Measurements from ENCODE around the gene AGTRAP.

The AGTRAP gene

DNA sequence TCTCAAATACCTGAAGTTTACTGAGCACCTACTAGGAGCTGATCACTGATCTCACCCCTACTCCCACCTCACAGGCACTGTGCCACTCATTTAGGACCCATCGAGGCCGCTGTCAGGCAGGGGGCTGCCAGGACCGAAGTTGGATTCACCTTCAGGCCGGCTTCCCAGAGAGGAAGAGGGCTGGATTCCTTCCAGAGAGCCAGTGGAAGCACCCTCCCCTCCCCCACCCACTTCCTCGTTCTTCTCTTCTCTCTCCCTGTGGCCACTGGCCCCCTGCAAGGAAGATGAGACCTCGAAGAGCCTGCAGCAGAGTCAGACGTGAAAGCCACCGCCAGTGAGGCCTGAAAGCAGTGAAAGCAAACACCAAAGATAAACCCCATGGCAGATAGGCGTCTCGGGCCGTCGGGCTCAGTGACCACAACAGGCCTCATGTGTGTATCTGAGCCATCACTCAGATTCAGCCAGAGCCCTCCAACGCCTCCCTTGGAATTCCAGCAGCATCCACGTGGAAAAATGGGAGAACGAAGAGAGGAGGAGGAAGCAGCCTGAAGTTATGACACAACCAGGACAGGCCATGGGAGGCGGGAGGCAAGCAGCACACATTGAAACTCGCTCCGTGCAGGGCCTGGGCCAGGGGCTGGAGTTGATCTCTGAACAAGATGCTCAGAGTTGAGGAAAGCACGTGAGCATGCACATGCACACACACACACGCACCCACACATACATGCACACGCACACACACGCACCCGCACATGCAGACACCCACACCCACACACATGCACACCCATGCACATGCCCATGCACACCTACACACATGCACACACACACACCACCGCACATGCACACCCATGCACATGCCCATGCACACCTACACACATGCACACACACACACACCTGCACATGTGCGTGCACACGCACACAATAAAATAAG is 6.2 kb upstream of the AGTRAP start:
- intact Hi-C loops (cut with DNase I): no loop called here
- DNase-seq: peak in 34 of 42 donors; percentile 24 to 83 (median 53)

- intact Hi-C loops (cut with DNase I): no loop called here
- DNase-seq: peak in 9 of 42 donors; percentile 15 to 51 (median 28)
Measured at GRCh38 chr1:11730429-11730891, 5.5 kb upstream of the AGTRAP start.

DNA sequence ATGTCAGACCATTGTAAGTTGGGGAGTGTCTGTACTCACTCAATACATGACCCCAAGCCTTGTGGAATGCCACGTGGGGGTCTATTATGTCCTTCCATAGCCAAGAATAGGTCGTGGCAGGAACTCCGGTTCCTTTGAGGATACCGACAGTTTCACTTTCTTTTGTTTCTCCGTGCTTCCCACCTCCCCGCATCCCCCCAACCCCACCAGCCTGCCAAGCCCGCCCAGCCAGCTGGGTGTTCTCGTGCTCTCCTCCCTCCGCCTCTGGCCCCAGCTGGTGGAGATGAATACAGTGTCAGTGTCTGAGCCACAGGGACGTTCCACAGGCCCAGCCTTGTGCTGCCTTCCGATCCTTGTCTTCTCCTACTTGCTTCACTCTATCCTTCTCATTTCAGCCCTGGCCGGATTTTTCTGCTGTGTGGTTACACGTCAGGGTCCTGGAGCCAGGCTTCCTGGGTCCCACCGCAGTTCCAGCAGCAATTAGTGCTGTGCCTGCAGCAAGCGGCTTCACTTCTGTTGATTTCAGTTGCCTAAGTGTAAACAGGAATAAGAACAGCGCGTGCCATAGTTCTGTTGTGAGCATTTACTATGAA is 4.1 kb upstream of the AGTRAP start:
- intact Hi-C loops (cut with DNase I): no loop called here
- DNase-seq: peak; percentile 76 to 95 (median 88)

DNA sequence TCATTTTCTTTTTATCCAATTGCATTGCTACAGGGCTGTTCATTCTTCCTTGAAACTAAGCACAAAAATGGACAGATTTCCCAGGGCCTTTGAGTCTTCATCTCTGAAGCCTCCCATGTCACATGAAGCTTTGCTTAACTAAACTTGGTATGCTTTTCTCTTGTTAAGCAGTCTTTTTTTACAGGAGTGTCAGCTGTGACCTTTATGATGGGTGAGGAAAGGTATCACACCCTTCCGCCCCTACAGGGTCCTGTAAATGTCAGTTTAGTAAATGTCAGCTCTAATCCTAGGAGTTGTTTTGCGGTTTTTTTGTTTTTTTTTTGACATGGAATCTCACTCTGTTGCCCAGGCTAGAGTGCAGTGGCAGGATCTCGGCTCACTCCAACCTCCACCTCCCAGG is 2.6 kb upstream of the AGTRAP start:
- intact Hi-C loops (cut with DNase I): no loop called here
- no peak for DNase-seq

DNA sequence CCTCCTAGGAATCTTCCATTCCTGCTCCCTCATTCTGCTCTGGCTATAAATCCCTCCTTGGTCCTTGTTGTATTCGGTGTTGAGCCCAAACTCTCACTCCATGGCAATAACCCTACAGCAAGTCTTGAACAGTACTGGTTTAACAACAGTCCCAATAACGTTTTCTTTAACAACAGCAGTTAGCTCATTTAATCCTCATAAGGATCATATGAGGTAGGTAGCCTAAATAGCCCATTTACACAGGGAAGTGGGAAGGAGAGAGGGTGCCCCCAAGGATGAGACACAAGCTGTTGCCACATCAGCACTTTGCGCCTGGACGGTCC is 444 bp upstream of the AGTRAP start:
- intact Hi-C loops (cut with DNase I): loop anchor here (5.0 kb wide), 1 partner anchor 67 kb away; no protein-coding TSS in a partner anchor
- no peak for DNase-seq

GRCh38 chr1:11736746-11737639 is 1.1 kb downstream of the AGTRAP start:
- intact Hi-C loops (cut with DNase I): loop anchor here (5.0 kb wide), 1 partner anchor 65 kb away; no protein-coding TSS in a partner anchor
- DNase-seq: peak in 14 of 42 donors; percentile 12 to 61 (median 38)

GRCh38 chr1:11738096-11738495 is 2.2 kb downstream of the AGTRAP start:
- intact Hi-C loops (cut with DNase I): loop anchor here (5.0 kb wide), 1 partner anchor 64 kb away; no protein-coding TSS in a partner anchor
- DNase-seq: no peak

- intact Hi-C loops (cut with DNase I): loop anchor here (5.0 kb wide), 1 partner anchor 64 kb away; no protein-coding TSS in a partner anchor
Measured at GRCh38 chr1:11738783-11739182, 2.8 kb downstream of the AGTRAP start.

DNA sequence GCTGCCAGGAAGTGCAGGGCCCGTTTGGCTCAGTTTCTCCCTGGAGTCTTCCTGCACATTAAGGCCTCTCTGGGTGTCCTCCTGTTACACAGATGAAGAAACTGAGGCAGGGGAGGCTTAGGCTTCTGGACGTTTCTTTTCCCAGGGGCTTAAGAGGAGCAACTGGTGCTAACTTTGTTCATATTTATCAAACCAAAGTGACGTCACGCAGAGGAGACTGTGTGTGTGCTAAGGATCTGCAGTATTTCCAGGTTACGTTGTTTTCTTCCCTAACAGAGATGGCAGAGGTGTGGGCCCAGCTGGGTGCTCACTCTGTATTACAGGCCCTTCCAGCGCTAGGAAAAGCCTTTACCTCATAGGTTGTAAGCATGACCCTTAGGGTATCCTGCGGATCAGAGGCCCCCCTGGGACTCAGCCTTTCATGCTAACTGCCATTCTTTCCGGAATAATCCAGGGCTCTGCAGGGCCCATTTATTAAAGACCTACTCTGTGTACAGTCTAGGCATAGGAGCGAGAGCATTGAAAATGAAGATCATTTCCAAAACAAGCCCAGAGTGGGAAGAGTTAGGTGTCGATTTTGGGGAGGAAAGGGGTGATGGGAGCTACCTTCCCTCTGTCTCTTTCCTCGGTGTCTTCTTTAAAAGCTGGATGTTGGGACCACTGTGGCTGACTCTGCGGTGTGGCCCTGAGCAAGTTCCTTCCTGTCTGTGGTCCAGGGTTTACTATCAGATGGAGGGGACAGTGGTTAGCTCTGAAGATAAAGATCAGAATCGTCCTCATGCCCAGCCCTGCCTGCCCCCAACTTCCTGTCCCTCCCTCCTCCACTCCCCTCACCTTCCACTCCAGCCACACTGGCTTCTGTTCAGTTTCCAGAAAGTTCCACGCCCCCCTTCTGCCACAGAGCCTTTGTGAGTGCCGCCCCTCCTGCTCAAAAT is 4.6 kb downstream of the AGTRAP start:
- DNase-seq: no peak
- intact Hi-C loops (cut with DNase I): no loop called here

More at GRCh38 chr1:11738783-11739182, 2.8 kb downstream of the AGTRAP start:
- DNase-seq: no peak

DNA sequence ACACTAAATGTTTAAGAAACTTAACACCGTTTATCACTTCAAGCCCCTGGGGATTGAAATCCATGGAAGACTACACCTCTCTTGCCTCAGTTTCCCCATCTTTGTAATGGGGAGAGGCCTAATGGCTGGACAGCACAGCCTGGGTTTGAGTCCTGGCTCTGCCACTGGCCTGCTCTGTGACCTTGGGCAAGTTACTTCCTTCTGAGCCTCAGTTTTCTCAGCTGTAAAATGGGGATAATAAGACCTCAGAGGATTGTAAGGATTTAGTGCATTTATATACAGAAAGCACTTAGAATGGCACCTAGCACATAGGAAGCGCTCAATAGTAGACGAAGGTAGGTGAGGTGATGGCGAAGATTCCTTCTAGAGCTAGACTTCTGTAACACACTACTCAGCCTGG is 5.5 kb downstream of the AGTRAP start:
- DNase-seq: no peak
- intact Hi-C loops (cut with DNase I): no loop called here

DNA sequence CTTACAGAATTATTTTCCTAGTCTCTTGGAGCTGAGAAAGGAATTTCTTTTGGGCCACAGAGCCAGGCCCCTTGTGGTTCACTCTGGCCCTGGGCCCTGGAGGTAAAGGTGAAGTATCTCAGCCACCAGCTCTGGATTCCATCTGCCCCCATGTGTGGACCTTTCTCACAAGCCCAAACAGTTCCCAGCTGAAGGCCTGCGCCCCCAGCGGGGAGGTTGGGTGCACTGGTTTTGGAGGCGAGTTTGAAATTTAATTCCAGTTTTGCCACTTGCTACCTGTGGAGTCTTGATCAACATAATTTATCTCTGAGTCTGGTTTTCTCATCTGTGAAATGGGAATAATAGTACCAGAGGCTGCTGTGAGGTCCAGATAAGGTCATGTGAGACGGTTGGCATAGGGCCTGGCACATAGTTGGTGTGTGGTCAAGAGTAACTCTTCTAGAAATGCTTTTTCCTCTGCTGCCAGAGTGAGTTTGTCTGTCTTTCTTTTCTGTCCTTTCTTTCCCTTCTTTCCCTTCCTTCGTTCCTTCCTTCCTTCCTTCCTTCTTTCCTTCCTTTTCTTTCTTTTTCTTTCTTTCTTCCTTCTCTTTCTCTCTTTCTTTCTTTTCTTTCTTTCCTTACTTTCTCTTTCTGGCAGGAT is 6.1 kb downstream of the AGTRAP start:
- intact Hi-C loops (cut with DNase I): no loop called here
- no peak for DNase-seq

GRCh38 chr1:11744287-11744686 is 8.4 kb downstream of the AGTRAP start:
- DNase-seq: no peak
- intact Hi-C loops (cut with DNase I): no loop called here

GRCh38 chr1:11746092-11746491 is 10.2 kb downstream of the AGTRAP start:
- no peak for DNase-seq
- intact Hi-C loops (cut with DNase I): no loop called here

DNA sequence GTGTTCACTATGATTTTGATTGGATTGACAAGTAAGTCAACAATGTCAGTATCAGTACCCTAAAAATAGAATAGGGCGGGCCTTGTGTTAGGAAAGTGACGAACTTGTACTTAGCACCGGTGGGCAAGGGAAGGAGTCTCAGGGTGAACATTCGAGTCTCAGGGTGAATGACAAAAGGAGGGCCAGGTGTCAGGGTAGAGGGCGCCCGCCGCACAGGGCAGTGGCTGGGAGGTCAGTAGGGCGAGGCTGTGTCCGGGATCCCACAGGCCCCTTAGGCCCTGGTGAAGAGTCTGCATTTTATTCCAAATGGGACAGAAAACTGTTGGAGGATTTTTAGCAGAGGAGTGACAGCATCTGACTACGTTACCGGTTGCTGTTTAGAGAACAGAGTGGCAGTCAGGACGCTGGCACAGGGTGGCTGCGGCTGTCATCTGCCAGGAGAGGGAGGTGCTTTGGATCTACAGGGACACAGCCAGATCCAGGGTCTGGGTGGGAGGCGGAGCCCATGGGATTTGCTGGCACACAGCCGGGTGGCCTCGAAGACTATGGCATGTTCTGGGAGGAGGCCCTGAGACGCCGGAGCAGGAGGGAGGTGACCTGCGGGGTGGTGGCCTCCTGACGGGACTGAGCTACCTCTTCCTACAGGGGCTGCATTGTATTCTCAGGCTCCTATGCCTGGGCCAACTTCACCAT is 11.0 kb downstream of the AGTRAP start:
- DNase-seq: no peak
- intact Hi-C loops (cut with DNase I): no loop called here

GRCh38 chr1:11748294-11749202 is 12.6 kb downstream of the AGTRAP start:
- intact Hi-C loops (cut with DNase I): no loop called here
- no peak for DNase-seq

GRCh38 chr1:11749203-11749689 is 13.3 kb downstream of the AGTRAP start:
- intact Hi-C loops (cut with DNase I): no loop called here
- peak in 24 of 42 donors; percentile 15 to 76 (median 44) for DNase-seq

Measured in head of caudate nucleus (tissue), 42 donors.